ES-I3 (cell line): ENCODE data around the gene BICD1.

Experiments
- H3K36me3 ChIP-seq: 2 replicates; pipeline ENCODE4 v1.6.1; 2013; ENCODE audit warnings: mild to moderate bottlenecking, low read length, control low read depth, moderate library complexity; ENCODE audit not compliant: insufficient read depth
- H3K4me1 ChIP-seq: 2 replicates; pipeline ENCODE4 v1.6.1; 2013; ENCODE audit warnings: mild to moderate bottlenecking, control low read depth, low read length; ENCODE audit not compliant: insufficient read depth
- H3K9ac ChIP-seq: 2 replicates; pipeline ENCODE4 v1.6.1; 2013; ENCODE audit warnings: low read depth, mild to moderate bottlenecking, low read length, moderate library complexity
- H3K9me3 ChIP-seq: 2 replicates; pipeline ENCODE4 v1.6.1; 2013; ENCODE audit warnings: mild to moderate bottlenecking, low read length, moderate library complexity; ENCODE audit not compliant: control insufficient read depth, insufficient read depth

The BICD1 gene

GRCh38 chr12:32106517-32107358 lies at the start of gene BICD1:
TSS of gene BICD1 (plus strand) at chr12:32106847. CDS start at chr12:32107332, 485 bp downstream.
- Histone ChIP-seq H3K9me3 (no peaks in the 10 kb centered on the region), H3K4me1 (peaks cover 10% of the 10 kb centered on the region), H3K9ac (peak within 1 kb of the TSS; percentile 69), H3K36me3 (peaks cover 5% of the 10 kb centered on the region; the same call in 1 of the 2 replicates)

- H3K4me1 ChIP-seq, result no peaks in the 10 kb centered on the region
- no peaks in the 10 kb centered on the region for H3K36me3 ChIP-seq
- no peak overlapping the region for H3K9ac ChIP-seq
- no peaks in the 10 kb centered on the region for H3K9me3 ChIP-seq
Measured at GRCh38 chr12:32061033-32061432, 45.6 kb upstream of the BICD1 start.

- no peak overlapping the region for H3K9ac ChIP-seq
- H3K4me1 ChIP-seq, result no peaks in the 10 kb centered on the region
- no peaks in the 10 kb centered on the region for H3K36me3 ChIP-seq
- no peaks in the 10 kb centered on the region for H3K9me3 ChIP-seq
Measured at GRCh38 chr12:32062881-32063280, 43.8 kb upstream of the BICD1 start.

- no peaks in the 10 kb centered on the region for H3K4me1 ChIP-seq
- no peaks in the 10 kb centered on the region for H3K36me3 ChIP-seq
- no peak overlapping the region for H3K9ac ChIP-seq
- H3K9me3 ChIP-seq, result no peaks in the 10 kb centered on the region
Measured at GRCh38 chr12:32063796-32064195, 42.9 kb upstream of the BICD1 start.

- Histone ChIP-seq H3K36me3 (no peaks in the 10 kb centered on the region), H3K9ac (no peak overlapping the region), H3K4me1 (no peaks in the 10 kb centered on the region)
Measured at GRCh38 chr12:32066206-32066605, 40.4 kb upstream of the BICD1 start.

GRCh38 chr12:32069071-32069470 lies 37.6 kb upstream of the BICD1 start:
- Histone ChIP-seq H3K4me1 (no peaks in the 10 kb centered on the region), H3K9me3 (no peaks in the 10 kb centered on the region), H3K9ac (no peak overlapping the region), H3K36me3 (no peaks in the 10 kb centered on the region)

More at GRCh38 chr12:32066206-32066605, 40.4 kb upstream of the BICD1 start:
- H3K9me3 ChIP-seq, result no peaks in the 10 kb centered on the region

- Histone ChIP-seq H3K36me3 (no peaks in the 10 kb centered on the region), H3K9me3 (no peaks in the 10 kb centered on the region; the same call in 1 of the 2 replicates), H3K4me1 (no peaks in the 10 kb centered on the region), H3K9ac (no peak overlapping the region)
Measured at GRCh38 chr12:32069731-32070130, 36.9 kb upstream of the BICD1 start.

GRCh38 chr12:32070370-32070769 lies 36.3 kb upstream of the BICD1 start:
- Histone ChIP-seq H3K36me3 (no peaks in the 10 kb centered on the region), H3K9me3 (no peaks in the 10 kb centered on the region; the same call in 1 of the 2 replicates)

GRCh38 chr12:32072102-32072501 lies 34.5 kb upstream of the BICD1 start:
- Histone ChIP-seq H3K36me3 (no peaks in the 10 kb centered on the region), H3K9ac (no peak overlapping the region), H3K9me3 (no peaks in the 10 kb centered on the region; the same call in 1 of the 2 replicates), H3K4me1 (no peaks in the 10 kb centered on the region)

More at GRCh38 chr12:32070370-32070769, 36.3 kb upstream of the BICD1 start:
- H3K9ac ChIP-seq, result no peak overlapping the region
- no peaks in the 10 kb centered on the region for H3K4me1 ChIP-seq

GRCh38 chr12:32074432-32074831 lies 32.2 kb upstream of the BICD1 start:
- Histone ChIP-seq H3K36me3 (no peaks in the 10 kb centered on the region), H3K9me3 (no peaks in the 10 kb centered on the region; the same call in 1 of the 2 replicates), H3K9ac (no peak overlapping the region), H3K4me1 (no peaks in the 10 kb centered on the region)

GRCh38 chr12:32076941-32077340 lies 29.7 kb upstream of the BICD1 start:
- H3K36me3 ChIP-seq, result no peaks in the 10 kb centered on the region
- no peaks in the 10 kb centered on the region; the same call in 1 of the 2 replicates for H3K9me3 ChIP-seq
- peaks cover 4% of the 10 kb centered on the region; the same call in 1 of the 2 replicates for H3K4me1 ChIP-seq
- no peak overlapping the region for H3K9ac ChIP-seq

- no peak overlapping the region for H3K9ac ChIP-seq
- H3K4me1 ChIP-seq, result peaks cover 4% of the 10 kb centered on the region; the same call in 1 of the 2 replicates
- 0 out of 2 replicates have a peak, but pooled peaks cover 3% of the 10 kb centered on the region for H3K36me3 ChIP-seq
- no peaks in the 10 kb centered on the region for H3K9me3 ChIP-seq
Measured at GRCh38 chr12:32080435-32080834, 26.2 kb upstream of the BICD1 start.

GRCh38 chr12:32083489-32083888 lies 23.2 kb upstream of the BICD1 start:
- peaks cover 9% of the 10 kb centered on the region; the same call in 1 of the 2 replicates for H3K4me1 ChIP-seq
- H3K9ac ChIP-seq, result no peak overlapping the region
- H3K36me3 ChIP-seq, result 0 out of 2 replicates have a peak, but pooled peaks cover 3% of the 10 kb centered on the region
- H3K9me3 ChIP-seq, result no peaks in the 10 kb centered on the region

- Histone ChIP-seq H3K9ac (no peak overlapping the region), H3K4me1 (peaks cover 9% of the 10 kb centered on the region; the same call in 1 of the 2 replicates), H3K9me3 (no peaks in the 10 kb centered on the region), H3K36me3 (0 out of 2 replicates have a peak, but pooled peaks cover 3% of the 10 kb centered on the region)
Measured at GRCh38 chr12:32084017-32084688, 22.5 kb upstream of the BICD1 start.
